Measurements from ENCODE around the gene MOV10L1.
"Not testable (repeated sequence)": the region's sequence is repeated elsewhere in the genome, so short reads cannot be mapped to it uniquely, and the experiment has no call there.

MOV10L1 gene

GRCh38 chr22:50190182-50190940, 100.6 kb downstream of the MOV10L1 start:
- peak; percentile 86 for DNase-seq

DNA sequence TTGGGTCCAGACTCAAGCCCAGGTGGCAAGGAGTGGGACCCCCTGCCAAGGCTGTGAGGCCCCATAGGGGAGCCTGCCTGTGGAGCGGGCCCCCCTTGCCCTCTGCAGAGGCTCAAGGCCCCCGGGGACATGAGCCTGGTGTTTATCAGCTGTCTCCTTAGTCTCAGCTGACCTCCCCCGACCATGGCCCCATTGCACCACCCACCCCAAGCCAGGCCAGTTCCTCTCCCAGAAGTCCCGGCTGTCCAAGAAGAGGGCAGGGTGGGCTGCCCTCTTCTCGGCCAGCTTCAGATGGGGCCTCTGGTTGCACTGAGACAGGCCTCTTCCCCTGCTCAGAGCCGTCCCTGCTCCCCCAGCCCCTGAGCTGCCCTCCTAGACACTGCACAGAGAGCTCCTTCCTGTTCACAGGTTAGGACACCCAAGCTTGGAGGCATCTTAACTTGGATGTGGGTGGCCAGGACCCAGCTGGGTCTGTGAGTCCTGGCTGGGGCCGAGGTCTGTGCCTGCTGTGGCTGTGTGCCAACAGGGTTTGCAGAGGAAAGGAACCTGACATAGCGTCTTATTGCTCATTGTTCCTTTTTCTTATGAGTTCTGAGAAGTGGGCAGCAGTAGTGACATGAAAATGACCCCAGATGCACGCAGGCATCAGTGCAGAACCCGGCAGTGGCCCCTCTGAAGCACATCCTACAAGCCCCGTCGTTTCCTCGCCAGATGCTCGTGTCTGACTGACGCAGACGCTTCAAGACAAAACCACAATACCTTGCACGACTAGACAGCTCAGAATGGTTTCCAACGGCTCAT, 101.3 kb downstream of the MOV10L1 start:
- DNase-seq, result peak; percentile 98

DNA sequence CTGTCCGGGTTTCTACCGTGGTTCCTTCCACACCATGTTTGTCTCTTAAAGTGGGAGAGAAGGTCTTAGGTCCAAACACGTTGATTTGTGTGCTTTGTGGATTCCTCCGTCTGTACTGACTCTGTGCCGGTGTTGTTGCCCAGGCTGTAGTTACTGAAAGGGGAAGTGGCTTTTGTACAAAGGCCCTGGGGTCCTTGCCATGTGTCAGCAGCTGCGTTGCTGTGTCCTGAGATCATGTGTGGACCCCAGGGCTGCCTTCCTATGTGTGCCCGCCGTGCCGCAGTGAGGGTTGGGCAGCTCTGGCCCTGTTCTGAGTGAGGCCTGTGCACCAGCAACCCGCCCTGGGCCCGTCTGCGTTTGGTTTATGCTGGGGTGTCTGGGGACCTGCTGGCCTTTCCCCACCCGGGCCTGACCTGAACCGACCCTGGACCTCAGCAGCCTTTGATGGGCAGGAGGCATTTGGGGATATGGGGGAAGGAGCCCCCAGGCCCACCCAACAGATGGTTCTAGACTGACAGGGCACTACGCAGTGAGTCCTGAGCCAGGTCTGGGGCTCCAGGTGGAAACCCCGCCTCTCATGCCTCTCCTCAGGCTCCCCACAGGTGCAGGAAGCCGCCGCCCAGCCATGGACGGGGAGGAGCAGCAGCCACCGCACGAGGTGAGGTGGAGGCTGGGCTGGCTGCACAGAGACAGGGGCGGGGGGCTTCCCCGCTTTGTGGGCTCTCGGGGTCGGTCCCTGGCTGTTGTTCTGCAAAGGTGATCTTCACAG, 102.8 kb downstream of the MOV10L1 start:
- peak; percentile 83 for DNase-seq

DNA sequence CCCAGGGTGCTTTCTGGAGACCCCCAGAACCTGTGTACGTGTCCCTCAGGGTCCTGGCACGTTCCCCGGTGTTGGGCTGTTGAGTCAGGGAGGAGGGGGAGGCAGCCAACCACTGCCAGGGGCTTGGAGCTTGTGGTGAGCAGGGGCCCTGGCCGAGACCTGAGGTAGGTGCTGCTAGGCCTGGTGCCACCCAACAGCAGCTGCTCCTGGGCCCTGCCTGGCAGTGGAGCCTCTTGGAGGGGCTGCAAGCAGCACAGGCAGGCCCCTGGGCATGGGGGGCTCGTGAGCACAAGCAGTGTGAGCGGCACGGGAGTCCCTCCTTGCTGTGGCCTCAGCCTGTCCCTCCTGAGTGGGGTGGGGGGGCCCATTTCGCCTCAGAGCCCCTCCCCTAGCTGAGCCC, 103.8 kb downstream of the MOV10L1 start:
- no peak for DNase-seq

DNA sequence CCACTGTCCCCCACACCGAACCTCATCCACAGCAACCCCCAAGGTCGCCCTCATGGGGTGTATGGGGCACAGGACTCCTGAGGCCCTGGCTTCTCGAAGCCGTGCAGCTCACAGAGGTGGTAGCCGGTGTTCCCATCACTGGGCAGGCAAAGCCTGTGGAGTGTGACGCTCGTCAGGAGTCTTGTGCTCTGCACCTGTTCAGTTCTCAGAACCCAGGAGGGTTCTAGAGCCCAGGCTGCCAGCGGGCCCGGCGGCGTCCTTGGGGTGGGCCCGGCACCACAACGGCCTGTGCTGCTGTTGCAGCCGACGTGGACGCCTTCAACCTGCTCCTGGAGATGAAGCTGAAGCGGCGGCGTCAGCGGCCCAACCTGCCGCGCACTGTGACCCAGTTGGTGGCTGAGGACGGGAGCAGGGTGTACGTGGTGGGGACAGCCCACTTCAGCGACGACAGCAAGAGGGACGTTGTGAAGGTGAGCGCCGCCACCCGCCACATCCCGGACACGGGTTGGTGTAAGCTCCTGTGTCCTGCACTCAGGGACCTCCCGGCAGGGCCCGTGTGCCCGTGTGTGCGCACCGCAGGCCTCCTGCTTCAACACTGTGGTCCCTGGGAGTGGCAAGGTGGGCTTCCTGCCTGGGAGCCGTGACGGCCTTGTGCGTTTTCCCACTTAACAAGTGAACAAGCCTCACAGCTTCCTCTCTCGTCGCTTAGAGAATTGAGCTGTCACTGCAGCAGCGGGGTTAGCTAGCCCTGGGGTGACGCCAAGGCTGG, 104.4 kb downstream of the MOV10L1 start:
- DNase-seq, result no peak

GRCh38 chr22:50196256-50196655, 106.5 kb downstream of the MOV10L1 start:
- no peak for DNase-seq

DNA sequence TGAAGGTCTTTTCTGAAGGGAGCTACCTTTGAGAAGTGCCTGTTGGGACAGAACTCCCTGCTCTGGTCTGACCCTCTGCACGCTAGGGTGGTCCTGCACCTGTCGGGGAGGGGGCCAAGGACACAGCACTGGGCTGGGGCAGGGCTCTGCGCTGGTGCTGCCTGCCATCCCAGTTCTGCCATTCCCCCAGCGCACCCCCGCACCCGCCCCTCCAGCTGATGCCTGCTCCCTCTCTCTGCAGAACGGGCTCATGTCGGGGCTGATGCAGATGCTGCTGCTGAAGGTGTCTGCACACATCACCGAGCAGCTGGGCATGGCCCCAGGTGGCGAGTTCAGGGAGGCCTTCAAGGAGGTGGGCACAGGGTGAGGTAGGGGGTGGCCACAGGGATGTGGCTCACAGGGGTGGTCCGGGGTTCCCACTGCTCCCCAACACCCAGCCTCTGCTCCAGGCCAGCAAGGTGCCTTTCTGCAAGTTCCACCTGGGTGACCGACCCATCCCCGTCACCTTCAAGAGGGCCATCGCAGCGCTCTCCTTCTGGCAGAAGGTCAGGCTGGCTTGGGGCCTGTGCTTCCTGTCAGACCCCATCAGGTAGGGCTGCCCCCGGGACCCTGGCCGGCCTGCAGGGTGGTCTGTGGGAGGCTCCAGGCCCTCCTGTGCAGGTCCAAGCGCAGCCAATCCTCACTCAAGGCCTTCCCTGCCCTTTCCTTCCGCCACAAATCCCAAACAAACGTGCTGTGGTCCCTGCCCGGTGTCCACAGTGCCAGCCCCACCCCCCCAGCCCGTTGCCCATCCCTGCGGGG, 107.4 kb downstream of the MOV10L1 start:
- DNase-seq, result no peak

- DNase-seq, result no peak
These were observed 108.2 kb downstream of the MOV10L1 start for GRCh38 chr22:50197856-50198623.

DNA sequence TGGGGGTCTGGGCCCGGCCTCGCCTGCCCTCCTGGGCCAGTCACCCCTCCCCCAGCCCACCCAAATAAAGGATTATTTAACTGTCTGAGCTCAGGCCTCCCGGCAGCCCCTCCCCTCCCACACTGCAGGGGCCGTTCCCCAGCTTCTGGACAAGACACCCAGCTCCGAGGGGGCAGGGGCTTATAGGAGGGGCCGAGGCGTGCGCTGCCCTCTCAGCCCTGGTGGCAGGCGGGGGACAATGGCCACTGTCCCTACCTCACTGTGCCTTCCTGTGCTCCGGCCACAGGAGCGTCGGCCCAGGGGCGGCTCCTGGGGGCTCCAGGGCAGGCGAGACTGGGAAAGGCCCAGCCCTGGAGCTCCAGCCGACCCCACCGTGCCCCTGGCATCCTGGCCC, 108.8 kb downstream of the MOV10L1 start:
- no peak for DNase-seq

GRCh38 chr22:50199251-50199721, 109.5 kb downstream of the MOV10L1 start:
- DNase-seq, result no peak

DNA sequence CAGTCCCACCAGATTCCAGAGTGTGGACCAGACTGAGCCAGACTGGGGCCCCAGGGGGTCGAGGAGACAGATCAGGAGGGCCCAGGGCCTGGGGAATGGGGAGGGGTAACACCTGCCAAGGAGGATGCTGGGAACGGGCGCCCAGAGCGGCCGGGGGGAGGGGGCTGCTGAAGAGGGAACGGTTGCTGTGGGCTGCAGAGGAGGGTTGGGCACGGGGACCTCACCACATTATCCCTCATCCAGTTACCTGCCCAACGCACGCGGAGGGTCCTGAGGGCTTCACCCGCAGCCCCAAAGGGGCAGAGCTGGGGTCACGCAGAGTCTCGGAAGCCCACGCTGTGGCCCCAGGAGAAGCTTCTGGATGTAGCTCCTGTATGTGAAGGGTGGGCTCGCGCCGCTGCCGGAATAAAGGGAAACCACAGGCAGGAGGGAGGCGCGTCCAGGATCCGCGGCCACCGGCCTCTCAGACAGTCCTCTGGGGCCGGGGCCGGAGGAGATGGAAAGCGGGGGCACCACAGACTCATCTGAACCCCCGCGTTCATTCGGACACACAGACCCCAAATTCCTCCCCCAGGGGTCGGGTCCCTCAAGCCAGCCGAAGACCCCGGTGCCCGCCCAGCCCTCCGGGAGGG, 110.1 kb downstream of the MOV10L1 start:
- no peak for DNase-seq

- peak; percentile 84 for DNase-seq
These were observed 110.8 kb downstream of the MOV10L1 start, which contains the start of gene SELENOO for GRCh38 chr22:50200461-50201190. Gene SELENOO, plus strand, starts transcription at chr22:50201011. Its CDS starts 26 bp downstream, at chr22:50201037.

- no peak for DNase-seq
These were observed 111.7 kb downstream of the MOV10L1 start for GRCh38 chr22:50201191-50202129.

DNA sequence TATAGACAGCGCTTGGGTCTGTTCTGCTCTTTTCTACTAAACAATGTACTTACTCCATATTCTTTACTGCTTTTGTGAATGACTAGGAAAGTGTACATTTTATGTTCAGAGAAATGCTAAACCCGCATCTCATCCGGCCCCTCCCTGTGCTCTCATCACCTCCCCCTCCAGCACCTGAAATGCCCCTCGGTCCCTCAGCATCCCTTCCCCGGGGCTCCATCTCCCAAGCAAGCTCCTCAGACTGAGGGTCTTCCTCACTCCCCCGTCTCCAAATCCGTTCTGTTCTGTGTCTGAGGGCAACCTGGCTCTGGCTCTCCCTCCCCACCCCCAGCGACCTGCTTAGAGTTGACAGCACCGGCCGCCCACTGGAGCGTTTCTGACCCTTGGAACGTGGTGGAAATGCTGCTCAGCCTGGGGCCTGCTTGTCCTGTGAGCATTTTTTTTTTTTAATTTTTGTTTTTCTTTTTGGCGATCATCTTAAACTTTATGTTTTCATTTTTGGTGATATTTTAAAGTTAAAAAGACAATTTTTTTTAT, 112.4 kb downstream of the MOV10L1 start:
- DNase-seq, result no peak

DNA sequence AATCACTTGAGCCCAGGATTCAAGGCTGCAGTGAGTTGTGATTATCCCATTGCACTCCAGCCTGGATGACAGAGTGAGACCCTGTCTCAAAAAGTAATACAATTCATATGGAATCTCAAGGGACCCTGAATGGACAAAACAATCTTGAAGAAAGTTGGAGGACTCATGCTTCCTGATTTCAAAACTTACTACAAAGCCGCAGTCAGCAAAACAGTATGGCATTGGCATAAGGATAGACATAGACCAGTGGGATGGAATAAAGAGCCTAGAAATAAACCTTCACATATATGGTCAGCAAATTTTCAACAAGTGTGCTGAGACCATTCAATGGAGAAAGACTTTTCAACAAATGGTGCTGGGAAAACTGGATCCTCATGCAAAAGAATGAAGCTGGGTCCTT, 113.5 kb downstream of the MOV10L1 start:
- no peak for DNase-seq

- no peak for DNase-seq
These were observed 114.8 kb downstream of the MOV10L1 start for GRCh38 chr22:50204571-50204970.

DNA sequence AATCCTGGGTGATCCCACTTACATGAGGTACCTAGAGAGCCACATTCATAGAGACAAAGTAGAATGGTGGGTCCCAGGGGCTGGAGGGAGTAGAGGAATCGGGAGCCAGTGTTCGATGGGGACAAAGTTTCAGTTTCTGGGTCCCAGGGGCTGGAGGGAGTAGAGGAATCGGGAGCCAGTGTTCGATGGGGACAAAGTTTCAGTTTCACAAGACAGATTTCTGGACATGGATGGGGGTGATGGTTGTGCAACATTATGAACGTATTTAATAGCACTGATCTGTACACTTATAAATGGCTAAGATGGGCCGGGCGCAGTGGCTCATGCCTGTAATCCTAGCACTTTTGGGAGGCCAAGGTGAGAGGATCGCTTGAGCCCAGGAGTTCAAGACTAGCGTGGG, 115.2 kb downstream of the MOV10L1 start:
- DNase-seq, result not testable (repeated sequence)
